ENCODE measurements around the gene TPM4.
"Not testable (repeated sequence)": the region's sequence is repeated elsewhere in the genome, so short reads cannot be mapped to it uniquely, and the experiment has no call there.

The TPM4 gene

GRCh38 chr19:16096280-16096855 lies 20.1 kb downstream of the TPM4 start:
- no peak for DNase-seq (ENCODE audit: low read depth in 3 of 3)

- no peak for DNase-seq (ENCODE audit: low read depth in 3 of 3)
Measured at GRCh38 chr19:16098416-16098768, 22.1 kb downstream of the TPM4 start.

GRCh38 chr19:16098821-16099220 lies 22.5 kb downstream of the TPM4 start:
- no peak for DNase-seq (ENCODE audit: low read depth in 3 of 3)

GRCh38 chr19:16099314-16099965 lies 23.1 kb downstream of the TPM4 start:
- not testable (repeated sequence) for DNase-seq (ENCODE audit: low read depth in 3 of 3)

GRCh38 chr19:16100524-16100923 lies 24.2 kb downstream of the TPM4 start:
- no peak for DNase-seq (ENCODE audit: low read depth in 3 of 3)

- DNase-seq (ENCODE audit: low read depth in 3 of 3), result no peak
Measured at GRCh38 chr19:16104722-16105121, 28.4 kb downstream of the TPM4 start.

GRCh38 chr19:16106121-16106520 lies 29.8 kb downstream of the TPM4 start:
- no peak for DNase-seq (ENCODE audit: low read depth in 3 of 3)

- DNase-seq (ENCODE audit: low read depth in 3 of 3), result peak; percentile 97 to 98 (median 97)
Measured at GRCh38 chr19:16111160-16111908, 35.0 kb downstream of the TPM4 start, which contains the start of gene RAB8A. Gene RAB8A, plus strand, starts transcription at chr19:16111889. Its CDS starts 13 bp downstream, at chr19:16111902.

GRCh38 chr19:16111909-16112752 lies 35.8 kb downstream of the TPM4 start:
- DNase-seq (ENCODE audit: low read depth in 3 of 3), result no peak

- no peak for DNase-seq (ENCODE audit: low read depth in 3 of 3)
Measured at GRCh38 chr19:16112778-16113177, 36.5 kb downstream of the TPM4 start.

- peak in 1 of 3 donors; percentile 10 for DNase-seq (ENCODE audit: low read depth in 3 of 3)
Measured at GRCh38 chr19:16113727-16114126, 37.4 kb downstream of the TPM4 start.

- DNase-seq (ENCODE audit: low read depth in 3 of 3), result no peak
Measured at GRCh38 chr19:16115301-16116039, 39.2 kb downstream of the TPM4 start.

- no peak for DNase-seq (ENCODE audit: low read depth in 3 of 3)
Measured at GRCh38 chr19:16116067-16116466, 39.8 kb downstream of the TPM4 start.

GRCh38 chr19:16117594-16118033 lies 41.3 kb downstream of the TPM4 start:
- DNase-seq (ENCODE audit: low read depth in 3 of 3), result no peak

GRCh38 chr19:16118489-16119033 lies 42.3 kb downstream of the TPM4 start:
- peak; percentile 41 to 55 (median 47) for DNase-seq (ENCODE audit: low read depth in 3 of 3)

GRCh38 chr19:16119075-16119857 lies 43.0 kb downstream of the TPM4 start:
- peak in 1 of 3 donors; percentile 18 for DNase-seq (ENCODE audit: low read depth in 3 of 3)

- DNase-seq (ENCODE audit: low read depth in 3 of 3), result no peak
Measured at GRCh38 chr19:16121141-16121540, 44.8 kb downstream of the TPM4 start.

GRCh38 chr19:16121967-16122366 lies 45.7 kb downstream of the TPM4 start:
- no peak for DNase-seq (ENCODE audit: low read depth in 3 of 3)

- DNase-seq (ENCODE audit: low read depth in 3 of 3), result no peak
Measured at GRCh38 chr19:16124953-16125352, 48.7 kb downstream of the TPM4 start.
